GM23248 (cell line): ENCODE data around the gene CST1. TPM values are rescaled to one million over a fixed set of nuclear protein-coding genes. Genes with fewer than 3 reads are reported as not detected.

Source experiments
- DNase-seq: peaks from one replicate; pipeline ENCODE4 v3.0.0-alpha.2; 2015
- H2AFZ ChIP-seq: fragments of 200-600 bp; sonication (generic); 2 replicates; pipeline ENCODE4 v1.6.1; 2016; ENCODE audit warnings: antibody characterized with exemption
- H3F3A ChIP-seq: fragments of 200-600 bp; sonication (generic); 2 replicates; pipeline ENCODE4 v1.6.1; 2016; ENCODE audit warnings: mild to moderate bottlenecking, antibody characterized with exemption, mixed run types; ENCODE audit not compliant: insufficient read depth
- H3K27ac ChIP-seq: fragments of 200-600 bp; sonication (generic); 2 replicates; pipeline ENCODE4 v1.5.1; 2016; ENCODE audit warnings: mild to moderate bottlenecking
- H3K27me3 ChIP-seq: fragments of 200-600 bp; sonication (generic); replicated peaks from 2 replicates; pipeline ENCODE4 v1.6.1; 2016; ENCODE audit warnings: mild to moderate bottlenecking; ENCODE audit not compliant: insufficient read depth
- H3K36me3 ChIP-seq: fragments of 200-600 bp; sonication (generic); 2 replicates; pipeline ENCODE4 v1.6.1; 2016; ENCODE audit warnings: low read depth, mild to moderate bottlenecking
- H3K4me1 ChIP-seq: fragments of 200-600 bp; sonication (generic); 2 replicates; pipeline ENCODE4 v1.6.1; 2016; ENCODE audit warnings: mild to moderate bottlenecking; ENCODE audit not compliant: insufficient read depth
- H3K4me2 ChIP-seq: fragments of 200-600 bp; sonication (generic); one replicate; pipeline ENCODE4 v1.6.1; 2016; ENCODE audit warnings: mild to moderate bottlenecking; ENCODE audit not compliant: unreplicated experiment
- H3K4me3 ChIP-seq: fragments of 200-600 bp; sonication (generic); 2 replicates; pipeline ENCODE4 v1.5.1; 2016; ENCODE audit warnings: mild to moderate bottlenecking
- H3K79me2 ChIP-seq: fragments of 200-600 bp; sonication (generic); 2 replicates; pipeline ENCODE4 v1.6.1; 2016; ENCODE audit warnings: mild to moderate bottlenecking; ENCODE audit not compliant: insufficient read depth
- H3K9ac ChIP-seq: fragments of 200-600 bp; sonication (generic); 2 replicates; pipeline ENCODE4 v1.6.1; 2016; ENCODE audit warnings: mild to moderate bottlenecking
- H3K9me2 ChIP-seq: fragments of 200-600 bp; sonication (generic); 2 replicates; pipeline ENCODE4 v1.6.1; 2016; ENCODE audit warnings: mixed run types, mild to moderate bottlenecking, moderate library complexity; ENCODE audit not compliant: insufficient read depth
- H3K9me3 ChIP-seq: fragments of 200-600 bp; sonication (generic); one replicate; pipeline ENCODE4 v1.6.1; 2017; ENCODE audit warnings: low read depth
- H4K20me1 ChIP-seq: fragments of 200-600 bp; sonication (generic); 2 replicates; pipeline ENCODE4 v1.6.0; 2016; ENCODE audit not compliant: insufficient read depth
- EZH2 ChIP-seq: fragments of 200-600 bp; sonication (generic); IDR thresholded peaks from 2 replicates; pipeline ENCODE4 v1.6.1; 2018; ENCODE audit warnings: antibody characterized with exemption, mild to moderate bottlenecking; ENCODE audit not compliant: insufficient read depth, poor library complexity, severe bottlenecking
- EZH2phosphoT487 ChIP-seq: fragments of 200-600 bp; sonication (generic); IDR thresholded peaks from 2 replicates; pipeline ENCODE4 v1.6.1; 2018; ENCODE audit warnings: antibody characterized with exemption, moderate library complexity, mild to moderate bottlenecking, low read depth; ENCODE audit not compliant: insufficient read depth
- WGBS, 2 experiments: methylation state at CpG; one replicate each; pipeline ENCODE4 v1.1.6; 2015 to 2017; ENCODE audit warnings: low lambda C conversion rate in 2 of 2, low coverage in 1 of 2; ENCODE audit errors: missing lambda C conversion rate in 2 of 2; 5-methylcytosine and 5-hydroxymethylcytosine counted together
- in situ Hi-C: fragments of 300-500 bp; cut with MboI; formaldehyde crosslinking; loops from 2 replicates; pipeline ENCODE4 v1.15.0; 2020
- polyA plus RNA-seq: library from polyadenylated mRNA; unstranded; fragments of >200 nt; fragmentation: Nextera tagmentation; extraction: Ambion mirVana; gene quantifications from 2 replicates; pipeline ENCODE4 v1.2.1, GENCODE V29; 2016
- small RNA-seq: library from RNA; depleted of rRNA; stranded (forward); fragments of <200 nt; gene quantifications from one replicate; pipeline ENCODE3, GENCODE V24; 2014; ENCODE audit warnings: low read depth, low replicate concordance
- total RNA-seq: library from RNA; depleted of rRNA; stranded (reverse); fragments of >200 nt; shearing (Covaris generic); gene quantifications from 2 replicates; pipeline ENCODE4 v1.2.3, GENCODE V29; 2014; rRNA removed

Gene CST1
- total and polyA plus RNA-seq, 2 experiments from 2014 or later, result not detected

DNA sequence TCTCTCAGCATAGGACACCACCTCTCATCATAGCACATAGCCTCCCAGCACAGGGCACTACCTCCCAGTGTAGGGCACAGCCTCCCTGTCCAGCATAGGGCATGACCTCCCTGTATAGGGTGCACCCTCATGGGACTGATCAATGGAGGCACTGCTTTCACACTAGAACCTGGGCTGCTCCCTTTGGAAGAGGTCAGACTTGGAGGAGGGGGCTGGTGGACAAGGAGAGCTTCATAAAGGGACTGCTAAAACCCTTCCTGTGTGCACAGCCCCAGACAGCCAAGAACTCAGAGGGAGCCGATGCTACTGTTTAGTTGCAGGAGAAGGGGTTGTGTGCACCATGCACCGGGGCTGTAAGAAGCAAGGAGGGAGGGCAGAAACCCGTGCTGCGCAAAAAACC lies 40.0 kb downstream of the CST1 start:
- Histone ChIP-seq H2AFZ (no peak overlapping the region), H3K4me2 (no peak overlapping the region), H3K36me3 (no peaks in the 10 kb centered on the region), H3K27me3 (peaks cover 10% of the 10 kb centered on the region), H3K9me2 (no peaks in the 10 kb centered on the region), H3K27ac (no peak overlapping the region), H3K79me2 (no peaks in the 10 kb centered on the region), H3K4me1 (no peaks in the 10 kb centered on the region), H3F3A (no peaks in the 10 kb centered on the region), H3K9me3 (no peaks in the 10 kb centered on the region), H3K4me3 (no peak overlapping the region), H3K9ac (no peak overlapping the region), H4K20me1 (no peaks in the 10 kb centered on the region)
- no peak for TF ChIP-seq EZH2phosphoT487
- no peak for TF ChIP-seq EZH2
- WGBS, 2 experiments, result 48 to 60% methylated on average over 4 of the region's 4 CpGs
- in situ Hi-C loops, result no loop called here
- DNase-seq, result no peak

DNA sequence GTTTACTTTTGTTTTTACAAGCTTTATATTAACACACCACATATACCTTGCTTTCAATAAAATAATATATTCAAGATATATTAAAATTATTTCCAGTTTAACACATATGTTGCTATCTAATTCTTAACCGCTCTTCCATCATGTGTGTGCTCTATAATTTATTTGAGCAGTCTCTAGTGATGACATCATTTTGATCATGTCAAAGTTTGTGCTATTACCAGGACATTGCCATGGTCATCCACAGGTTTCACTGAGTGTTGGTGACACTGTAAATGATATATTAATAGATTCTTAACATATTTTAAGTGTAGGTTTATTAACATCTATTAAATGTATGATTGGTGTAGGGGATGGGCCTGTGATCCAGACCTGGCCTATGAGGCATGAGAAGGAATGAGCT lies 44.8 kb downstream of the CST1 start:
- in situ Hi-C loops, result loop anchor here (10.0 kb wide), 1 partner anchor 59 kb away; no protein-coding TSS in a partner anchor
- Histone ChIP-seq H3K79me2 (no peaks in the 10 kb centered on the region), H3K9ac (no peak overlapping the region), H3K27ac (no peak overlapping the region), H4K20me1 (no peaks in the 10 kb centered on the region), H3K36me3 (no peaks in the 10 kb centered on the region), H3K4me1 (no peaks in the 10 kb centered on the region), H3F3A (no peaks in the 10 kb centered on the region), H3K9me2 (no peaks in the 10 kb centered on the region), H3K9me3 (no peaks in the 10 kb centered on the region), H2AFZ (no peak overlapping the region), H3K4me3 (no peak overlapping the region), H3K4me2 (no peak overlapping the region), H3K27me3 (peaks cover 17% of the 10 kb centered on the region; the same call in 1 of the 2 replicates)
- 73 to 77% methylated on average over 1 of the region's 1 CpG for WGBS, 2 experiments
- no peak for DNase-seq
- TF ChIP-seq EZH2phosphoT487 (no peak), EZH2 (no peak)

DNA sequence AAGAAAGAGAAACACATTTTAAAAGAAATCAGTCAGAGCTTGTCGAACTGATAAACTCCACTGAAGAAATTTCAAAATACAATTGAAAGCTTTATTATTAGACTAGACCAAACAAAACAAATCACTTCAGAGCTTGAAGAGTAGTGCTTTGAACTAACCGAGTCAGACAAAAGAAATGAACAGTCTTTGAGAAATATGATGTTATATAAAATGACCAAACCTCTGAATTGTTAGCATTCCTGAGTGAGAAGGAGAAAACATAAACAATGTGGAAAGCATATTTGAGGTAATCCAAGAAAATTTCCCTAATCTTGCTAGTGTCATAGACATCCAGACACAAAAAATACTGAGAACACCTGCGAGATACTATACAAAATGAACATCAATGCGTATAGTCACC lies 48.7 kb downstream of the CST1 start:
- no peak overlapping the region for H3K9ac ChIP-seq
- in situ Hi-C loops, result loop anchor here (10.0 kb wide), 1 partner anchor 63 kb away; no protein-coding TSS in a partner anchor
- no peak overlapping the region for H2AFZ ChIP-seq
- no peak overlapping the region for H3K4me2 ChIP-seq
- no peaks in the 10 kb centered on the region for H3F3A ChIP-seq
- no peaks in the 10 kb centered on the region for H4K20me1 ChIP-seq
- TF ChIP-seq EZH2phosphoT487, result no peak
- no peak for TF ChIP-seq EZH2
- peaks cover 25% of the 10 kb centered on the region for H3K27me3 ChIP-seq
- H3K79me2 ChIP-seq, result no peaks in the 10 kb centered on the region
- no peaks in the 10 kb centered on the region for H3K9me3 ChIP-seq
- H3K4me1 ChIP-seq, result no peaks in the 10 kb centered on the region
- H3K4me3 ChIP-seq, result no peak overlapping the region
- DNase-seq, result no peak
- no peaks in the 10 kb centered on the region for H3K9me2 ChIP-seq
- no peak overlapping the region for H3K27ac ChIP-seq
- H3K36me3 ChIP-seq, result no peaks in the 10 kb centered on the region
- 73 to 75% methylated on average over 4 of the region's 4 CpGs for WGBS, 2 experiments

DNA sequence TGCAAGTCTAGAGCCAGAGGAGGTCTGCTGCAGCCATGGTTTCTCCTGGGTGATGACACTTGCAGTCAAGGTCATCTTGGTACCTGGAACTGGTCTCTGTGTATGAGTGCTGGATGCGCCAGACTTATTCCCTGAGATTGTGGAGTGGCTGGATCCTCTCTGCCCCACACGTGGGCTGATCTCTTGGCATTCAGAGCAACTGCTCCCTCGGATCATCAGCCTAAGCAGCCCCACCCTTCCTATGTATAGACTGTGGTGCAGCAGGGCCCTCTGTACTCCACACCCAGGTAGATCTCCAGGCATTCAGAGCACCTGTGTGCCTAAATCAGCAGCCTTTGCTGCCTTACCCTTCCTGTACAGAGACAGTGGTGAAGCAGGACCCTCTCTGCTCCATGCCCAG lies 49.8 kb downstream of the CST1 start:
- TF ChIP-seq EZH2, result no peak
- TF ChIP-seq EZH2phosphoT487, result no peak
- WGBS, 2 experiments, result 24 to 31% methylated on average over 3 of the region's 3 CpGs
- no peak overlapping the region for H3K9ac ChIP-seq

DNA sequence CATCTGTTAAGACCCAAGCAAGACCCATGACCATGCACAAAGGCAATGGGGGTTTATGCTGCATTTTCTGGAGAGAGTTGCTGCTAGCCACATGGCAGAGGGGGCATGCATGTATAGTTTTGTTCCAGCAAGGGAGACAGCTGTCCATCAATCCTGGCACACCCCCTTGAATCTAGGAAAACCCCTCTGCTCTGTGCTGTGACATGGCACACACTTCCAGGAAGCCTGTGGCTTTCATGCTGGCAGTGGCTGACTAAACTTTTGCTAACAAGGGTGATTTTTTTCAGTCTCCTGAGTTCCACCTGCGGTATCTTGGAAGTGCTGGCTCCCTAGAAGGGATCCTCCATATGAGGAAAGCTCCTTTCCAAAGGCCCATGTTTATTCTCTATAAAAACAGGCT lies 52.8 kb downstream of the CST1 start:
- no peak for DNase-seq
- no peaks in the 10 kb centered on the region for H3K36me3 ChIP-seq
- no peaks in the 10 kb centered on the region for H4K20me1 ChIP-seq
- 32 to 38% methylated on average over 1 of the region's 1 CpG for WGBS, 2 experiments
- H3K9me2 ChIP-seq, result no peaks in the 10 kb centered on the region
- no peak overlapping the region for H2AFZ ChIP-seq
- no peaks in the 10 kb centered on the region for H3K9me3 ChIP-seq
- H3K4me3 ChIP-seq, result no peak overlapping the region
- TF ChIP-seq EZH2phosphoT487 (no peak), EZH2 (no peak)
- in situ Hi-C loops, result loop anchor here (25.0 kb wide), 1 partner anchor 289 kb away; the partner anchor contains the start of gene GGTLC1
- H3K9ac ChIP-seq, result no peak overlapping the region
- no peak overlapping the region for H3K4me2 ChIP-seq
- no peaks in the 10 kb centered on the region for H3K79me2 ChIP-seq
- peaks cover 1% of the 10 kb centered on the region for H3K4me1 ChIP-seq
- H3F3A ChIP-seq, result no peaks in the 10 kb centered on the region
- H3K27ac ChIP-seq, result no peak overlapping the region
- H3K27me3 ChIP-seq, result peaks cover 29% of the 10 kb centered on the region

More for the DNA sequence above, 49.8 kb downstream of the CST1 start:
- Histone ChIP-seq H3K9me2 (no peaks in the 10 kb centered on the region), H3K79me2 (no peaks in the 10 kb centered on the region), H4K20me1 (no peaks in the 10 kb centered on the region), H3K27ac (no peak overlapping the region), H3K4me2 (no peak overlapping the region), H3K9me3 (no peaks in the 10 kb centered on the region), H3K4me1 (no peaks in the 10 kb centered on the region), H3F3A (no peaks in the 10 kb centered on the region), H3K4me3 (no peak overlapping the region), H2AFZ (no peak overlapping the region), H3K27me3 (peaks cover 25% of the 10 kb centered on the region), H3K36me3 (no peaks in the 10 kb centered on the region)
- in situ Hi-C loops, result loop anchor here (10.0 kb wide), 1 partner anchor 64 kb away; no protein-coding TSS in a partner anchor
- DNase-seq, result no peak

Small RNA genes lying within 50 kb of the gene (small RNA-seq; reads per million reads assigned to genes)
- gene CST2P1, result not detected

Other genes starting within 250 kb of the CST1 start
- not detected in 2 replicates for gene CST9L, start 182.5 kb downstream of the CST1 start, total RNA-seq
- not detected in 2 replicates for gene CST9L, start 182.5 kb downstream of the CST1 start, polyA plus RNA-seq
- gene CST9, start 145.0 kb downstream of the CST1 start, total RNA-seq, result not detected in 2 replicates
- gene CST9, start 145.0 kb downstream of the CST1 start, polyA plus RNA-seq, result not detected in 2 replicates
- gene CST3, start 113.0 kb downstream of the CST1 start, total RNA-seq, result 396 and 478 TPM in 2 replicates
- gene CST3, start 113.0 kb downstream of the CST1 start, polyA plus RNA-seq, result 782 and 784 TPM in 2 replicates
- gene CST4, start 61.9 kb downstream of the CST1 start, total RNA-seq, result not detected in 2 replicates
- gene CST4, start 61.9 kb downstream of the CST1 start, polyA plus RNA-seq, result not detected in 2 replicates
- 0.63 and 5.6 TPM in 2 replicates for gene CST2, start 75.8 kb upstream of the CST1 start, total RNA-seq
- gene CST2, start 75.8 kb upstream of the CST1 start, polyA plus RNA-seq, result 1.5 and 1.6 TPM in 2 replicates
- gene CST5, start 128.8 kb upstream of the CST1 start, total RNA-seq, result not detected in 2 replicates
- gene CST5, start 128.8 kb upstream of the CST1 start, polyA plus RNA-seq, result not detected in 2 replicates
- not detected in 2 replicates for gene GGTLC1, start 237.8 kb upstream of the CST1 start, total RNA-seq
- not detected in 2 replicates for gene GGTLC1, start 237.8 kb upstream of the CST1 start, polyA plus RNA-seq